Measurements from ENCODE around the gene PIK3C2G. TPM values are rescaled to one million over a fixed set of nuclear protein-coding genes. Genes with fewer than 3 reads are reported as not detected.

The PIK3C2G gene
- total and polyA plus RNA-seq, 2 of the 4 experiments (the other 2 are of a cell fraction): not detected

- H4K20me1 ChIP-seq (ENCODE audit: insufficient read depth, low read length): no peaks in the 10 kb centered on the region
- no peak overlapping the region for H4K91ac ChIP-seq (ENCODE audit: insufficient read depth, low read depth, low read length)
- no peak overlapping the region for H2AK5ac ChIP-seq (ENCODE audit: low read depth, low read length)
- H3K4me1 ChIP-seq (ENCODE audit: control insufficient read depth, insufficient read depth, low read length): no peaks in the 10 kb centered on the region; the same call in 1 of the 2 replicates
- intact Hi-C loops (cut with micrococcal nuclease): no loop called here
- ATAC-seq (ENCODE audit: low read depth): no peak
- no peak overlapping the region for H3K4me3 ChIP-seq (ENCODE audit: insufficient read depth, low read depth, low read length)
- no peaks in the 10 kb centered on the region for H3K9me3 ChIP-seq (ENCODE audit: control insufficient read depth, insufficient read depth, low read length)
- no peak overlapping the region for H2AFZ ChIP-seq (replicated peaks; ENCODE audit: low read length, poor library complexity)
- ChIA-PET CTCF (no interaction called here), POLR2A (ENCODE audit: unreplicated experiment) (no interaction called here)
- H3K27me3 ChIP-seq (ENCODE audit: control insufficient read depth, insufficient read depth, low read length): no peaks in the 10 kb centered on the region
- no peak overlapping the region for H2BK20ac ChIP-seq (ENCODE audit: low read depth, low read length)
- H2AK9ac ChIP-seq (replicated peaks; ENCODE audit: low read depth, low read length, poor library complexity): no peak overlapping the region
- H3K14ac ChIP-seq (replicated peaks; ENCODE audit: low read depth, low read length): no peak overlapping the region
- no peak overlapping the region for H2BK5ac ChIP-seq (ENCODE audit: low read depth, low read length, poor library complexity, severe bottlenecking)
- no peak overlapping the region for H3K56ac ChIP-seq (ENCODE audit: extremely low read depth, insufficient read depth, low read length)
- H3K36me3 ChIP-seq (ENCODE audit: control insufficient read depth, insufficient read depth, low read length): no peaks in the 10 kb centered on the region
- no TSS peak for BruUV-seq (replicated peaks)
- H2BK120ac ChIP-seq (ENCODE audit: low read depth, low read length): no peak overlapping the region
- no peak overlapping the region for H4K5ac ChIP-seq (ENCODE audit: low read depth, low read length)
- H3K9ac ChIP-seq (ENCODE audit: low read depth, low read length): no peak overlapping the region
- H3K9me1 ChIP-seq (ENCODE audit: insufficient read depth, low read length): no peaks in the 10 kb centered on the region
- no peaks in the 10 kb centered on the region for H3K79me1 ChIP-seq (ENCODE audit: low read depth in 1 of 2, low read length in 2 of 2)
- no peak overlapping the region for H4K8ac ChIP-seq (ENCODE audit: low read depth in 2 of 2, low read length in 2 of 2)
- WGBS, 2 experiments (ENCODE audit: extremely low coverage in 2 of 2, insufficient read length in 1 of 2): no CpG with 5 or more reads among the region's 1 CpG
- H3K23ac ChIP-seq (ENCODE audit: low read depth, low read length): no peak overlapping the region
- H3K4me2 ChIP-seq (ENCODE audit: low read depth, low read length): no peak overlapping the region
- no peak for DNase-seq
- H3K27ac ChIP-seq (ENCODE audit: insufficient read depth, low read length): no peak overlapping the region
- dilution Hi-C loops (cut with HindIII; ENCODE audit: low sequenced_read_pairs, unreplicated experiment): no loop called here
- TF ChIP-seq SMC3 (IDR thresholded peaks at IDR 0.05; ENCODE audit: low read depth, low read length) (no peak), CHD1 (IDR thresholded peaks at IDR 0.05; ENCODE audit: low read depth, low read length) (no peak), MAZ (IDR thresholded peaks at IDR 0.05; ENCODE audit: borderline replicate concordance, low read depth, low read length) (no peak), FOS (IDR thresholded peaks at IDR 0.05; ENCODE audit: low read depth, low read length) (no peak), BHLHE40 (IDR thresholded peaks at IDR 0.05; ENCODE audit: low read depth, low read length) (no peak), RFX5 (IDR thresholded peaks at IDR 0.05; ENCODE audit: low read depth, low read length) (no peak), RCOR1 (IDR thresholded peaks at IDR 0.05; ENCODE audit: insufficient replicate concordance, low read length) (no peak), MXI1 (IDR thresholded peaks at IDR 0.05; ENCODE audit: borderline replicate concordance, low read depth, low read length) (no peak), MAFK (IDR thresholded peaks at IDR 0.05; ENCODE audit: low read depth, low read length) (no peak)
- TF ChIP-seq, protein P1, sequence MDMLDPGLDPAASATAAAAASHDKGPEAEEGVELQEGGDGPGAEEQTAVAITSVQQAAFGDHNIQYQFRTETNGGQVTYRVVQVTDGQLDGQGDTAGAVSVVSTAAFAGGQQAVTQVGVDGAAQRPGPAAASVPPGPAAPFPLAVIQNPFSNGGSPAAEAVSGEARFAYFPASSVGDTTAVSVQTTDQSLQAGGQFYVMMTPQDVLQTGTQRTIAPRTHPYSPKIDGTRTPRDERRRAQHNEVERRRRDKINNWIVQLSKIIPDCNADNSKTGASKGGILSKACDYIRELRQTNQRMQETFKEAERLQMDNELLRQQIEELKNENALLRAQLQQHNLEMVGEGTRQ (IDR thresholded peaks at IDR 0.05; ENCODE audit: low read depth, low read length): no peak
- TF ChIP-seq, protein P2, sequence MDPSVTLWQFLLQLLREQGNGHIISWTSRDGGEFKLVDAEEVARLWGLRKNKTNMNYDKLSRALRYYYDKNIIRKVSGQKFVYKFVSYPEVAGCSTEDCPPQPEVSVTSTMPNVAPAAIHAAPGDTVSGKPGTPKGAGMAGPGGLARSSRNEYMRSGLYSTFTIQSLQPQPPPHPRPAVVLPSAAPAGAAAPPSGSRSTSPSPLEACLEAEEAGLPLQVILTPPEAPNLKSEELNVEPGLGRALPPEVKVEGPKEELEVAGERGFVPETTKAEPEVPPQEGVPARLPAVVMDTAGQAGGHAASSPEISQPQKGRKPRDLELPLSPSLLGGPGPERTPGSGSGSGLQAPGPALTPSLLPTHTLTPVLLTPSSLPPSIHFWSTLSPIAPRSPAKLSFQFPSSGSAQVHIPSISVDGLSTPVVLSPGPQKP (IDR thresholded peaks at IDR 0.05; ENCODE audit: borderline replicate concordance, low read depth, low read length): no peak
- H3K18ac ChIP-seq (ENCODE audit: low read depth, low read length): no peak overlapping the region
- no peak overlapping the region for H2BK15ac ChIP-seq (ENCODE audit: low read depth, low read length)
- in situ Hi-C loops (cut with MboI; ENCODE audit: low sequenced_read_pairs): no loop called here
- no peak overlapping the region for H3K4ac ChIP-seq (ENCODE audit: low read depth, low read length)
Measured at GRCh38 chr12:18285161-18285560, 23.8 kb downstream of the PIK3C2G start.

Data from IMR-90 (cell line).